Activated T-cell treated with anti-CD3 and anti-CD28 coated beads, Interleukin-2, amount 50 U/mL, for 24 hours (primary cell): ENCODE results near the gene CNN3.
A peak's percentile ranks its signal among the peaks of the same experiment; 100 is the strongest.

Experiments used
- DNase-seq: peaks from one replicate; pipeline ENCODE4 v3.0.0-alpha.2; 2020
- H3K27ac Mint-ChIP-seq: 2 replicates; pipeline ENCODE4 v1.8.0; 2020; ENCODE audit warnings: mild to moderate bottlenecking, mixed read lengths
- H3K27me3 Mint-ChIP-seq: 2 replicates; pipeline ENCODE4 v1.8.0; 2020; ENCODE audit warnings: mixed read lengths
- H3K36me3 Mint-ChIP-seq: 2 replicates; pipeline ENCODE4 v1.8.0; 2020; ENCODE audit warnings: low read depth, mixed read lengths
- H3K4me1 Mint-ChIP-seq: 2 replicates; pipeline ENCODE4 v1.8.0; 2020; ENCODE audit warnings: low read depth, mixed read lengths
- H3K4me3 Mint-ChIP-seq: 2 replicates; pipeline ENCODE4 v1.8.0; 2020; ENCODE audit warnings: mild to moderate bottlenecking, moderate library complexity, mixed read lengths
- H3K9me3 Mint-ChIP-seq: 2 replicates; pipeline ENCODE4 v1.8.0; 2020; ENCODE audit warnings: mixed read lengths

CNN3 gene

GRCh38 chr1:94895518-94895917 lies 31.4 kb downstream of the CNN3 start:
- no peaks in the 10 kb centered on the region for H3K36me3 Mint-ChIP-seq
- no peaks in the 10 kb centered on the region for H3K9me3 Mint-ChIP-seq
- no peaks in the 10 kb centered on the region for H3K4me1 Mint-ChIP-seq
- no peaks in the 10 kb centered on the region for H3K27me3 Mint-ChIP-seq
- H3K27ac Mint-ChIP-seq: no peak overlapping the region
- no peak overlapping the region for H3K4me3 Mint-ChIP-seq
- DNase-seq: no peak

GRCh38 chr1:94894630-94895029 lies 32.3 kb downstream of the CNN3 start:
- no peaks in the 10 kb centered on the region for H3K36me3 Mint-ChIP-seq
- no peak overlapping the region for H3K27ac Mint-ChIP-seq
- no peaks in the 10 kb centered on the region for H3K4me1 Mint-ChIP-seq
- no peaks in the 10 kb centered on the region for H3K27me3 Mint-ChIP-seq
- DNase-seq: no peak
- no peak overlapping the region for H3K4me3 Mint-ChIP-seq
- no peaks in the 10 kb centered on the region for H3K9me3 Mint-ChIP-seq

GRCh38 chr1:94892604-94893254 lies 34.2 kb downstream of the CNN3 start:
- H3K9me3 Mint-ChIP-seq: no peaks in the 10 kb centered on the region
- H3K4me1 Mint-ChIP-seq: no peaks in the 10 kb centered on the region
- no peak overlapping the region for H3K4me3 Mint-ChIP-seq
- H3K36me3 Mint-ChIP-seq: no peaks in the 10 kb centered on the region
- H3K27ac Mint-ChIP-seq: no peak overlapping the region
- DNase-seq: no peak
- H3K27me3 Mint-ChIP-seq: no peaks in the 10 kb centered on the region

- Mint-ChIP-seq H3K36me3 (no peaks in the 10 kb centered on the region), H3K9me3 (no peaks in the 10 kb centered on the region), H3K4me3 (no peak overlapping the region), H3K27me3 (no peaks in the 10 kb centered on the region), H3K27ac (no peak overlapping the region), H3K4me1 (peaks cover 9% of the 10 kb centered on the region)
- DNase-seq: no peak
Measured at GRCh38 chr1:94888201-94888600, 38.7 kb downstream of the CNN3 start.

GRCh38 chr1:94887603-94888171 lies 39.2 kb downstream of the CNN3 start:
- no peak overlapping the region for H3K4me3 Mint-ChIP-seq

GRCh38 chr1:94887106-94887505 lies 39.8 kb downstream of the CNN3 start:
- Mint-ChIP-seq H3K27me3 (no peaks in the 10 kb centered on the region), H3K36me3 (no peaks in the 10 kb centered on the region), H3K27ac (no peak overlapping the region), H3K9me3 (no peaks in the 10 kb centered on the region), H3K4me1 (peaks cover 14% of the 10 kb centered on the region), H3K4me3 (no peak overlapping the region)
- no peak for DNase-seq

More at GRCh38 chr1:94887603-94888171, 39.2 kb downstream of the CNN3 start:
- no peak overlapping the region for H3K27ac Mint-ChIP-seq
- DNase-seq: no peak
- peaks cover 14% of the 10 kb centered on the region for H3K4me1 Mint-ChIP-seq
- no peaks in the 10 kb centered on the region for H3K27me3 Mint-ChIP-seq
- H3K36me3 Mint-ChIP-seq: no peaks in the 10 kb centered on the region
- no peaks in the 10 kb centered on the region for H3K9me3 Mint-ChIP-seq

- no peaks in the 10 kb centered on the region for H3K36me3 Mint-ChIP-seq
- no peak for DNase-seq
- no peak overlapping the region for H3K4me3 Mint-ChIP-seq
- no peaks in the 10 kb centered on the region for H3K9me3 Mint-ChIP-seq
- H3K27me3 Mint-ChIP-seq: no peaks in the 10 kb centered on the region
- H3K27ac Mint-ChIP-seq: no peak overlapping the region
- peaks cover 14% of the 10 kb centered on the region for H3K4me1 Mint-ChIP-seq
Measured at GRCh38 chr1:94886361-94886760, 40.5 kb downstream of the CNN3 start.

GRCh38 chr1:94884507-94884906 lies 42.4 kb downstream of the CNN3 start:
- H3K4me1 Mint-ChIP-seq: peaks cover 14% of the 10 kb centered on the region
- H3K4me3 Mint-ChIP-seq: no peak overlapping the region
- H3K27ac Mint-ChIP-seq: no peak overlapping the region
- no peaks in the 10 kb centered on the region for H3K27me3 Mint-ChIP-seq
- H3K9me3 Mint-ChIP-seq: no peaks in the 10 kb centered on the region
- DNase-seq: no peak
- H3K36me3 Mint-ChIP-seq: no peaks in the 10 kb centered on the region

- no peak overlapping the region for H3K4me3 Mint-ChIP-seq
- H3K27me3 Mint-ChIP-seq: no peaks in the 10 kb centered on the region
- no peaks in the 10 kb centered on the region for H3K36me3 Mint-ChIP-seq
- no peaks in the 10 kb centered on the region for H3K9me3 Mint-ChIP-seq
- peaks cover 14% of the 10 kb centered on the region for H3K4me1 Mint-ChIP-seq
- DNase-seq: no peak
- no peak overlapping the region for H3K27ac Mint-ChIP-seq
Measured at GRCh38 chr1:94884106-94884505, 42.8 kb downstream of the CNN3 start.

- no peaks in the 10 kb centered on the region for H3K36me3 Mint-ChIP-seq
- H3K27ac Mint-ChIP-seq: peak overlapping the region; percentile 38
- peaks cover 14% of the 10 kb centered on the region for H3K4me1 Mint-ChIP-seq
- DNase-seq: no peak
- H3K27me3 Mint-ChIP-seq: no peaks in the 10 kb centered on the region
- H3K9me3 Mint-ChIP-seq: no peaks in the 10 kb centered on the region
- H3K4me3 Mint-ChIP-seq: peak overlapping the region; percentile 29
Measured at GRCh38 chr1:94883691-94884090, 43.2 kb downstream of the CNN3 start.

GRCh38 chr1:94878329-94878728 lies 48.6 kb downstream of the CNN3 start:
- Mint-ChIP-seq H3K4me1 (peaks cover 6% of the 10 kb centered on the region), H3K36me3 (no peaks in the 10 kb centered on the region), H3K27me3 (peaks cover 25% of the 10 kb centered on the region), H3K9me3 (no peaks in the 10 kb centered on the region), H3K4me3 (no peak overlapping the region), H3K27ac (no peak overlapping the region)
- DNase-seq: no peak

- Mint-ChIP-seq H3K4me3 (no peak overlapping the region), H3K9me3 (no peaks in the 10 kb centered on the region), H3K4me1 (no peaks in the 10 kb centered on the region), H3K27ac (no peak overlapping the region), H3K36me3 (no peaks in the 10 kb centered on the region), H3K27me3 (peaks cover 25% of the 10 kb centered on the region)
- DNase-seq: no peak
Measured at GRCh38 chr1:94876362-94876761, 50.5 kb downstream of the CNN3 start.

- DNase-seq: no peak
- H3K27me3 Mint-ChIP-seq: peaks cover 25% of the 10 kb centered on the region
- no peaks in the 10 kb centered on the region for H3K4me1 Mint-ChIP-seq
- H3K9me3 Mint-ChIP-seq: no peaks in the 10 kb centered on the region
- no peaks in the 10 kb centered on the region for H3K36me3 Mint-ChIP-seq
- H3K27ac Mint-ChIP-seq: no peak overlapping the region
- H3K4me3 Mint-ChIP-seq: no peak overlapping the region
Measured at GRCh38 chr1:94875794-94876193, 51.1 kb downstream of the CNN3 start.

- Mint-ChIP-seq H3K27me3 (peaks cover 25% of the 10 kb centered on the region), H3K4me3 (no peak overlapping the region), H3K4me1 (no peaks in the 10 kb centered on the region), H3K36me3 (no peaks in the 10 kb centered on the region), H3K9me3 (no peaks in the 10 kb centered on the region), H3K27ac (no peak overlapping the region)
- DNase-seq: no peak
Measured at GRCh38 chr1:94874423-94874822, 52.5 kb downstream of the CNN3 start.

GRCh38 chr1:94873520-94874351 lies 53.2 kb downstream of the CNN3 start:
- Mint-ChIP-seq H3K27ac (no peak overlapping the region), H3K36me3 (no peaks in the 10 kb centered on the region), H3K9me3 (no peaks in the 10 kb centered on the region), H3K4me3 (no peak overlapping the region), H3K4me1 (no peaks in the 10 kb centered on the region), H3K27me3 (peaks cover 25% of the 10 kb centered on the region)
- DNase-seq: no peak
